Activated CD4-positive, CD25-positive, alpha-beta regulatory T cell treated with anti-CD3 and anti-CD28 coated beads, Interleukin-2, amount 50 U/mL, for 72 hours (primary cell): Measurements from ENCODE around the gene TMEM191C.
A peak's percentile ranks its signal among the peaks of the same experiment; 100 is the strongest.
"Not testable (repeated sequence)": the region's sequence is repeated elsewhere in the genome, so short reads cannot be mapped to it uniquely, and the experiment has no call there.

ENCODE experiments used
- DNase-seq: peaks from one replicate; pipeline ENCODE4 v3.0.0; 2021

TMEM191C gene

GRCh38 chr22:21446128-21446826, 20.9 kb upstream of the TMEM191C start:
- DNase-seq = peak; percentile 23

- peak; percentile 13 for DNase-seq
Observed at GRCh38 chr22:21446827-21447690, 20.1 kb upstream of the TMEM191C start.

- peak; percentile 20 for DNase-seq
Observed at GRCh38 chr22:21447694-21448402, 19.3 kb upstream of the TMEM191C start.

GRCh38 chr22:21448627-21449416, 18.4 kb upstream of the TMEM191C start:
- DNase-seq = peak; percentile 9

- peak; percentile 17 for DNase-seq
Observed at GRCh38 chr22:21449531-21450319, 17.5 kb upstream of the TMEM191C start.

- DNase-seq = peak; percentile 22
Observed at GRCh38 chr22:21450320-21450831, 16.8 kb upstream of the TMEM191C start.

GRCh38 chr22:21450858-21451353, 16.3 kb upstream of the TMEM191C start:
- no peak for DNase-seq

- peak; percentile 3 for DNase-seq
Observed at GRCh38 chr22:21451545-21452520, 15.4 kb upstream of the TMEM191C start.

GRCh38 chr22:21452666-21453065, 14.5 kb upstream of the TMEM191C start:
- peak; percentile 9 for DNase-seq

GRCh38 chr22:21454998-21455333, 12.2 kb upstream of the TMEM191C start:
- not testable (repeated sequence) for DNase-seq

- no peak for DNase-seq
Observed at GRCh38 chr22:21455334-21456089, 11.7 kb upstream of the TMEM191C start.

- no peak for DNase-seq
Observed at GRCh38 chr22:21457023-21457787, 10.0 kb upstream of the TMEM191C start.

GRCh38 chr22:21462672-21463071, 4.5 kb upstream of the TMEM191C start:
- not testable (repeated sequence) for DNase-seq

GRCh38 chr22:21468194-21469096, 1.3 kb downstream of the TMEM191C start:
- peak; percentile 87 for DNase-seq

- DNase-seq = not testable (repeated sequence)
Observed at GRCh38 chr22:21469097-21469994, 2.2 kb downstream of the TMEM191C start.

- not testable (repeated sequence) for DNase-seq
Observed at GRCh38 chr22:21472984-21473383, 5.8 kb downstream of the TMEM191C start.
